Measurements from ENCODE around the gene RNLS.

RNLS gene

GRCh38 chr10:88542522-88542921 is 40.6 kb downstream of the RNLS start:
- TF ChIP-seq CTCF (IDR thresholded peaks at IDR 0.05; ENCODE audit: borderline replicate concordance, insufficient read depth, low read depth, low read length) = no peak
- H3K4me3 ChIP-seq (ENCODE audit: low read depth, low read length) = no peak overlapping the region

DNA sequence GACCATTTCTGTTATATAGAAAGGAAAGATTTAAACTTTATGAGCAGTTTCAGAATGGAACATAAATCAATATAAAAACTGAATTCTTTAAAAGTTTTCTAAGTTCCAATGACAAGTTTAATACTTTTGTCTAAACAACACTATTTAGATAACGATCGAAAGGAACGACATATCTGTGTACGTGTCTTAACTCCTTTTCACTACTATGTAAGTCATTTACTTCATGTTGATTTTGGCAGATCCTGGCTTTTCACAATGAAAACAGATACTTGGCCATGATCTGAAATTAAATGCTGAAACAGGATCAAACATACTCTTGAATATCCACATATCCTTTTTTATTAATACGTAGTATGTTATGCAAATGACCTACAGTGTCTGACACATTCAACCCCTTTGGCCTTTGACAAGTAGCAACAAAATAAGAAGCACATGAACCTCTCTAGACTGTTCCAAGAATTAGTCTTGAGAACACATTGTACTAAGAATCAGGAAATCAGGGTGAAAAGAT is 41.9 kb downstream of the RNLS start:
- H3K4me3 ChIP-seq (ENCODE audit: low read depth, low read length) = no peak overlapping the region
- no peak for TF ChIP-seq CTCF (IDR thresholded peaks at IDR 0.05; ENCODE audit: borderline replicate concordance, insufficient read depth, low read depth, low read length)

GRCh38 chr10:88540351-88540750 is 42.8 kb downstream of the RNLS start:
- no peak for TF ChIP-seq CTCF (IDR thresholded peaks at IDR 0.05; ENCODE audit: borderline replicate concordance, insufficient read depth, low read depth, low read length)
- H3K4me3 ChIP-seq (ENCODE audit: low read depth, low read length) = no peak overlapping the region

DNA sequence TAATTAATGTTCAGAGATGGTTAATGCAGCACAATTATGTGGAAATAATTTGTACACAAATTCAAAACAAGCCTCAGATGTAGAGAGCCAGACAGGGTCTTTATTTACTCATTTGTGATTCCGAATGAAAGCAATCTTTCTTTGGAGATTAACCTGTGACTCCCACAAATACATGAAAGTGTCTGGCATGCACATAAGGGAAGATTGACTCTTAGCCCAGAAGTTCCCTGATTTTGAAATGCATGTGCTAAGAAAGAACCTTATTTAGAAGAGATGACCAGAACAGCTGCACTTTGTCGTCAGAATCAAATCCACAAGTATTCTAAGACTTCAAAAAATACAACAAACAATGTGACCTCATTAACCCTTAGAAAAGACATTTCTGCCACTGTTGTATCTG is 45.1 kb downstream of the RNLS start:
- TF ChIP-seq CTCF (IDR thresholded peaks at IDR 0.05; ENCODE audit: borderline replicate concordance, insufficient read depth, low read depth, low read length) = no peak
- no peak overlapping the region for H3K4me3 ChIP-seq (ENCODE audit: low read depth, low read length)

DNA sequence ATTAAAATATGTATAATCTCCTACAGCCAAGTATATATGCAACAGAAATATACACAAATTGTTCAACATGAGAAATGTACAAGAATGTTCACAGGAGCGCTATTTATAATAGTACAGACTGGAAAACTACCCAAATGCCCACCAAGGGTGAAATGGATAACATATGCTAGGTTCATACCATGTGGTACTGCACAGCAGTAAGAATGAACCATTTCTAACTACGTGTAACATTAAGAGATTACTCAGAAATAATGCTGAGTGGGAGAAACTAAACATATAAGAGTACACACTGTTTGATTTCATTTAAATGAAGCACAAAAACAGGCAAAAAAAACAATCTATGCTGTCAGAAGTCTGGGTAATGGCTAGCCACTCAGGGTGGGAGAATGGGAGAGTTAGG is 45.8 kb downstream of the RNLS start:
- H3K4me3 ChIP-seq (ENCODE audit: low read depth, low read length) = no peak overlapping the region
- TF ChIP-seq CTCF (IDR thresholded peaks at IDR 0.05; ENCODE audit: borderline replicate concordance, insufficient read depth, low read depth, low read length) = no peak

DNA sequence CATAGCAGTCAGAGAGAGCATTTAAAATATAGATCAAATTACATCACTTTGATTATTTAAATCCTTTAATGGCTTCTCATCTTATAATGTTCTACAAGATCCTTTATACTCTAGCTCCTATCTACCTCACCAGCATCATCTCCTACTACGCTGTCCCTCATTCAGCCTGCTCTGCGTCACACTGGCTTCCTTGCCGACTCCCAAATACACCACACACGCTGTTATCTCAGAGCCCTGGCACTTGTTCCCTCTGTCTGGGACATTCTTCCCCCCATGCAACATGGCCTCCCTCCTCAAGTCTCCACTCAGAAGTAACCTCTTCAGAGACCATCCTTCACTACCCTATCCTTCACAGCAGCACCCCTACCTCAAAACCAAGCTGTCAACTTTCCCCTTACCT is 46.7 kb downstream of the RNLS start:
- TF ChIP-seq CTCF (IDR thresholded peaks at IDR 0.05; ENCODE audit: borderline replicate concordance, insufficient read depth, low read depth, low read length) = no peak
- no peak overlapping the region for H3K4me3 ChIP-seq (ENCODE audit: low read depth, low read length)

- no peak overlapping the region for H3K4me3 ChIP-seq (ENCODE audit: low read depth, low read length)
- no peak for TF ChIP-seq CTCF (IDR thresholded peaks at IDR 0.05; ENCODE audit: borderline replicate concordance, insufficient read depth, low read depth, low read length)
Observed at GRCh38 chr10:88534072-88534665, 48.9 kb downstream of the RNLS start.
